PC-9 (cell line): ENCODE results near the gene TOX3.

ENCODE experiments used
- EZH2 ChIP-seq: fragments of 200-600 bp; sonication (generic); IDR thresholded peaks from 2 replicates; pipeline ENCODE4 v1.8.0; 2017; ENCODE audit warnings: antibody characterized with exemption, low read depth
- TF ChIP-seq, protein P1 (sequence below): fragments of 200-600 bp; sonication (generic); conservative IDR thresholded peaks from 2 replicates; pipeline ENCODE4 v1.6.1; 2017; ENCODE audit warnings: mixed run types, antibody characterized with exemption, mild to moderate bottlenecking, moderate library complexity

DNA sequence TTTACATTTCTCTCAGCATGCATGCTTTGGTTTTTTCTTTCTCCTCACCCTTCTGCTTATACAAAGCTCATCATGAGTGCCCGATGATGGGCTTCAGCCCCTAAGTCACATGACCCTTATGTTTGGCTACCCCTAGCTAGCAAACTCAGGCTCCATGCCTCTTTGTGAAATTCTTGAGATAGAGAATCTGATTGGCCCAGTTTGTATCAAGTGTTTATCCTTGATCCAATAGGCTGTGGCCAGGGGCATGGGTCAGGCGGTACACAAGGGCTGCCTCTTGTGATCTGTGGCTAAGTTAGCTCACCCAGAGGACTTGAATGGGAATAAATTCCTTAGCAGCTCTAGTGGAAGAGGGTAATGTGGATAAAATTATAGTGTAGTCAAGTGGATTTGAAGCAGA, 11.5 kb upstream of the TOX3 start:
- TF ChIP-seq, protein P1, sequence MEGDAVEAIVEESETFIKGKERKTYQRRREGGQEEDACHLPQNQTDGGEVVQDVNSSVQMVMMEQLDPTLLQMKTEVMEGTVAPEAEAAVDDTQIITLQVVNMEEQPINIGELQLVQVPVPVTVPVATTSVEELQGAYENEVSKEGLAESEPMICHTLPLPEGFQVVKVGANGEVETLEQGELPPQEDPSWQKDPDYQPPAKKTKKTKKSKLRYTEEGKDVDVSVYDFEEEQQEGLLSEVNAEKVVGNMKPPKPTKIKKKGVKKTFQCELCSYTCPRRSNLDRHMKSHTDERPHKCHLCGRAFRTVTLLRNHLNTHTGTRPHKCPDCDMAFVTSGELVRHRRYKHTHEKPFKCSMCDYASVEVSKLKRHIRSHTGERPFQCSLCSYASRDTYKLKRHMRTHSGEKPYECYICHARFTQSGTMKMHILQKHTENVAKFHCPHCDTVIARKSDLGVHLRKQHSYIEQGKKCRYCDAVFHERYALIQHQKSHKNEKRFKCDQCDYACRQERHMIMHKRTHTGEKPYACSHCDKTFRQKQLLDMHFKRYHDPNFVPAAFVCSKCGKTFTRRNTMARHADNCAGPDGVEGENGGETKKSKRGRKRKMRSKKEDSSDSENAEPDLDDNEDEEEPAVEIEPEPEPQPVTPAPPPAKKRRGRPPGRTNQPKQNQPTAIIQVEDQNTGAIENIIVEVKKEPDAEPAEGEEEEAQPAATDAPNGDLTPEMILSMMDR: no peak
- no peak for TF ChIP-seq EZH2
